Daoy (cell line): Measurements from ENCODE around the gene PACSIN1. TPM values are rescaled to one million over a fixed set of nuclear protein-coding genes. Genes with fewer than 3 reads are reported as not detected.

Source experiments
- DNase-seq: peaks from one replicate; pipeline ENCODE4 v3.0.0-alpha.2; 2015; ENCODE audit warnings: low read depth
- total RNA-seq: library from RNA; depleted of rRNA; stranded (reverse); fragments of >200 nt; shearing (Covaris generic); gene quantifications from 2 replicates; pipeline ENCODE4 v1.2.3, GENCODE V29; 2014

PACSIN1 gene
- total RNA-seq, 1 experiment from 2014 or later: not detected

- DNase-seq: no peak
Measured at GRCh38 chr6:34514593-34515472, 49.0 kb downstream of the PACSIN1 start.

- DNase-seq: no peak
Measured at GRCh38 chr6:34515473-34516387, 49.9 kb downstream of the PACSIN1 start.

GRCh38 chr6:34516391-34517324 lies 50.8 kb downstream of the PACSIN1 start:
- no peak for DNase-seq

- no peak for DNase-seq
Measured at GRCh38 chr6:34517461-34517881, 51.6 kb downstream of the PACSIN1 start.

GRCh38 chr6:34517966-34518365 lies 52.1 kb downstream of the PACSIN1 start:
- DNase-seq: no peak

GRCh38 chr6:34518669-34519365 lies 52.9 kb downstream of the PACSIN1 start:
- DNase-seq: no peak

- DNase-seq: no peak
Measured at GRCh38 chr6:34519971-34520644, 54.2 kb downstream of the PACSIN1 start.

- DNase-seq: no peak
Measured at GRCh38 chr6:34520645-34521462, 55.0 kb downstream of the PACSIN1 start.

- no peak for DNase-seq
Measured at GRCh38 chr6:34521463-34522285, 55.8 kb downstream of the PACSIN1 start.

- DNase-seq: no peak
Measured at GRCh38 chr6:34522761-34523160, 56.9 kb downstream of the PACSIN1 start.

GRCh38 chr6:34523441-34524206 lies 57.7 kb downstream of the PACSIN1 start:
- DNase-seq: no peak

- no peak for DNase-seq
Measured at GRCh38 chr6:34524499-34524898, 58.6 kb downstream of the PACSIN1 start.

GRCh38 chr6:34524971-34525370 lies 59.1 kb downstream of the PACSIN1 start:
- no peak for DNase-seq

GRCh38 chr6:34525431-34526175 lies 59.7 kb downstream of the PACSIN1 start:
- no peak for DNase-seq

GRCh38 chr6:34526241-34526972 lies 60.5 kb downstream of the PACSIN1 start:
- DNase-seq: no peak
